HT1080 (cell line): ENCODE results near the gene PPCS. TPM values are rescaled to one million over a fixed set of nuclear protein-coding genes. Genes with fewer than 3 reads are reported as not detected.

Source experiments
- small RNA-seq: library from RNA; depleted of rRNA; stranded (forward); fragments of <200 nt; gene quantifications from one replicate; pipeline ENCODE3, GENCODE V24; 2014
- total RNA-seq: library from RNA; depleted of rRNA; stranded (reverse); fragments of >200 nt; shearing (Covaris generic); gene quantifications from 2 replicates; pipeline ENCODE4 v1.2.3, GENCODE V29; 2014; rRNA removed

The PPCS gene
- total RNA-seq, 1 experiment from 2014 or later = 37.5 TPM

Small RNAs within 50 kb of the gene (small RNA-seq; reads per million reads assigned to genes)
- gene TMSB4XP1 = not detected

Other genes with a start within 250 kb of the PPCS start
- 22.7 and 30.6 TPM in 2 replicates for gene FOXJ3, start 121.3 kb upstream of the PPCS start, total RNA-seq
- 0.33 and 0.61 TPM in 2 replicates for gene RIMKLA, start 75.8 kb upstream of the PPCS start, total RNA-seq
- gene ZMYND12, start 521 bp upstream of the PPCS start, total RNA-seq = 0.13 TPM in 1 of 2 replicates, not detected in the other
- gene CCDC30, start 6.7 kb downstream of the PPCS start, total RNA-seq = 0.10 and 0.13 TPM in 2 replicates
- 107 and 124 TPM in 2 replicates for gene PPIH, start 201.9 kb downstream of the PPCS start, total RNA-seq
- gene YBX1, start 225.9 kb downstream of the PPCS start, total RNA-seq = 1,248 and 1,380 TPM in 2 replicates